Stimulated activated CD4-positive, alpha-beta T cell treated with anti-CD3 and anti-CD28 coated beads, Interleukin-15, amount 100 ng/mL, for 24 hours (primary cell): ENCODE results near the gene GLRA3.
A peak's percentile ranks its signal among the peaks of the same experiment; 100 is the strongest.
"Not testable (repeated sequence)": the region's sequence is repeated elsewhere in the genome, so short reads cannot be mapped to it uniquely, and the experiment has no call there.

Experiments used
- DNase-seq: peaks from one replicate; pipeline ENCODE4 v3.0.0-alpha.2; 2020

Gene GLRA3

DNA sequence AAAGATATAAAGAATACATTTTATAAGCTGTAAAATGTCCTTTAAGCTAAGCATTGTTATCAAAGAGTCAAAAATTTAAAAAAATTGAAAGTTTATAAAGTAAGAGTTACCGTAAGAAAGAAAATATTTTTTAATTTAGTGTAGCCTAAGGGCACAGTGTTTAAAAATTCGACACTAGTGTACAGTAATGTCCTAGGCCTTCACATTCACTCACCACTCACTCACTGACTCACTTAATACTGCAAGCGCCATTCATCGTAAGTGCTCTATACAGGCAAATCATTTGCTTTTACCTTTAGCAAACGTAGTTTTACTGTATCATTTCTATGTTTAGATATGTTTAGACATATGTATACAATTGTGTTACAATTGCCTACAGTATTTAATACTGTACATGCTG, 20.2 kb downstream of the GLRA3 start:
- DNase-seq: no peak

GRCh38 chr4:174808119-174808518, 20.9 kb downstream of the GLRA3 start:
- no peak for DNase-seq

DNA sequence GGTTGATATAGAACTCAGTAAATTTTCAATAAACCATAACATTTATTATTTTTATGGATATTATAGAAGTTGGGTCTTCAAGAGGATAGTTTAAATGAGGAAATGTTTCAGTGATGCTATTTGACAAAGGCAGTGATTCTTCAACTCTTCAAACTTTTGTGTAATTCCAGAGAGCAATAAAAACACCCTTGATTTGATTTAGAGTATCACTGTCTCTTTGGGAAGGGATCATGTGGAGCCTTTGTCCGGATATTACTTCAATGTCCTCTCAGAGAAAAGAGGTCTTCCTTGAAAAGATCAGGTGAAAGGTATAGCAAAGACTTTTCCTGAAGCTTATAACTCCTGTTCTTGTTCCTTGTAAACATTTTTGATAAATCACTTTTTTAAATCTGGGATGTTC, 23.3 kb downstream of the GLRA3 start:
- no peak for DNase-seq

GRCh38 chr4:174794543-174795094, 34.4 kb downstream of the GLRA3 start:
- DNase-seq: no peak

GRCh38 chr4:174789657-174790056, 39.4 kb downstream of the GLRA3 start:
- no peak for DNase-seq

DNA sequence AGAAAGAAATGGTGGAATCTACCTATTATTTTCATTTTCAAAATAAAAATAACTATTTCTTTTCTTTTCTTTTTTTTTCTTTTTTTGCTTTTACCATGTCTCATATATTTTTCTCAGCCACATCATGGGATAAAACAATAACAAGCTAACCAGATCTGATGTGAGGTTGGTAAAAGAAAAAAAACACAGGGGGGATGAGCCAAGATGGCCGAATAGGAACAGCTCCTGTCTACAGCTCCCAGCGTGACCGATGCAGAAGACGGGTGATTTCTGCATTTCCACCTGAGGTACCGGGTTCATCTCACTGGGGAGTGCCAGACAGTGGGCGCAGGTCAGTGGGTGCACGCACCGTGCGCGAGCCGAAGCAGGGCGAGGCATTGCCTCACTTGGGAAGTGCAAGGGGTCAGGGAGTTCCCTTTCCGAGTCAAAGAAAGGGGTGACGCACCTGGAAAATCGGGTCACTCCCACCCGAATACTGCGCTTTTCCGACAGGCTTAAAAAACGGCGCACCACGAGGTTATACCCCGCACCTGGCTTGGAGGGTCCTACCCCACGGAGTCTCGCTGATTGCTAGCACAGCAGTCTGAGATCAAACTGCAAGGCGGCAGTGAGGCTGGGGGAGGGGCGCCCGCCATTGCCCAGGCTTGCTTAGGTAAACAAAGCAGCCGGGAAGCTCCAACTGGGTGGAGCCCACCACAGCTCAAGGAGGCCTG, 50.6 kb downstream of the GLRA3 start:
- not testable (repeated sequence) for DNase-seq

GRCh38 chr4:174775366-174775765, 53.7 kb downstream of the GLRA3 start:
- no peak for DNase-seq

GRCh38 chr4:174764105-174764729, 64.8 kb downstream of the GLRA3 start:
- no peak for DNase-seq

DNA sequence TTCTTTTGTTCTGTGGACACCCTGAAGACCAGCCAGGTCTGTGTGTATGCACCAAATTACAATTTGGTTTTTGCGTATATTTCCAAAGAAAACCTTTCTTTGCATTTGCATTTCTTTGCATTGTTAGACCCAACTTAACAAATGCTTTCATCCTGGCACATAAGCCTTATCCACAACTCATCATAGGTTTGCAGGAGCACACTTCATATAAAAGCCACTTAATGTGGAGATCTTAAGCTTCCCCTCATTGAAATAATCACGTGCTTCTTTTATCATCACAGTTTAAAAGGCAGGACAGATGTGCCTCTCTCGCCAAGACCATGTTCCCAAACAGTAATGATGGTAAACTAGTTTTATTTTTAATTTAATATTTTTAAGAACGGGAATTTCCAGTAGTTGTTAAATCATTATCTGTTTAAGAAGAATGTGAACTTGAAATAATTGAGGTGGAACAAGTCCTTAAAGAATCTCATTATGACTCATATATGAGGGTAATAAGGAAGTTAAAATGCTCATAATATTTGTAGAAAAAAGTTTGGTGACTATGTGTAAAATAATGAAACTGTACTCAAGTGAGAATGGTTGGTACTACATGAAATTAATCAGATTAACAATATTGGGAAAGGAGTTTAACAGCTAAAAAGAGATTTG, 65.5 kb downstream of the GLRA3 start:
- no peak for DNase-seq

- DNase-seq: no peak
These were observed 67.6 kb downstream of the GLRA3 start for GRCh38 chr4:174761451-174761850.

- no peak for DNase-seq
These were observed 71.3 kb downstream of the GLRA3 start for GRCh38 chr4:174757736-174758135.

GRCh38 chr4:174753021-174753420, 76.0 kb downstream of the GLRA3 start:
- no peak for DNase-seq

DNA sequence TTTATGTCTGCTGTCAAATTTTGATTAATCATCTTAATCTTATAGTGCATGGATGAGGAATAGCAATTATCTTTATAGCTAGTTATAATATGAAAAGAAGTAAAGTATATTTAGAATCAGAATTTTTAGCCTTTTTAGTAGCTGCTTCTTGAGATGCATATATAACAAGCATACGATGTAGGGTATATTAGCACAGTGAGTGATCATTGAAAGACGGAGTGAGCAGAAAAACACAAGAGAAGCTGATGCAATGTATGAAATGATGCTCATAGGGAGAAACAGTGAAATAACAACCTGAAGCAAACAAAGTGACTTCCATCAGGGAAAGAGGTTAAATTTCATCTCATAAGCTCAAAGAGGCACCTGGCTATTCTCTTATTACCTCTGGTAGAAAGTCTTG, 77.0 kb downstream of the GLRA3 start:
- DNase-seq: no peak

GRCh38 chr4:174749091-174749490, 80.0 kb downstream of the GLRA3 start:
- DNase-seq: no peak

DNA sequence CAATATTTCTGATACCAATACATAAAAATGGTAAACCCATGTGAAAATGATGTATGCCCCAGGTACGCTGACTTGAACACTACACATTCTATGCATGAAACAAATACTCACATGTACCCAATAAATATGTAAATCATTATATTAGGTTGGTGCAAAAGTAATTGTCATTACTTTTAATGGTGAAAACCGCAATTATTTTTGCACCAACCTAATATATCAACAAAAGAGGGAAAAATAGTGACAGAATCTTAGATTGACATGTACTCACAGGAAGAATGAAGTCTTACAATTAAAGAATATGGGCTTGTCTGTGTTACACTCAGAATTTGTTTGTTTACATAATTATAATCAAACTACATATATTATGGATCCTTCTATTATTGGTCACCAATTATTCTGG, 82.3 kb downstream of the GLRA3 start:
- no peak for DNase-seq

- no peak for DNase-seq
These were observed 86.5 kb downstream of the GLRA3 start for GRCh38 chr4:174742561-174742960.

DNA sequence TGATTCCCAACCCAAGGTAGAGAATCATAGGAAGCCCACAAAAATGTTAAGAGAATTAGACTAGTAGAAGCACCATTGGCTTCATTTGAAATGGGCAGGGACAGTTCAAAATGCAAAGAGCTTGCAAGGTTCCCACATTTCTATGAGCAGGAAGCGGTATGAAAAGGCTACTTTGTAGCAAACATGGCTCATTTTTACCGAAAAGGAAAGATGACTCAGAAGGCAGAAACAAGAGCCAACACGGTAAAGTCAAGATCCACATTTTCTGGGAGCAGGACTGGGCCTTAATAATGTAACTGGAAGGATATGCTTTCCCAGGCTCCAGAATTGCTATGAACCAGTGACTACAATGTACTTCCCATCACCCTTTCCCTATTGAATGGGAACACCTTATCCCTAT, 89.5 kb downstream of the GLRA3 start:
- no peak for DNase-seq

- DNase-seq: no peak
These were observed 94.9 kb downstream of the GLRA3 start for GRCh38 chr4:174734181-174734580.

- DNase-seq: no peak
These were observed 111.2 kb downstream of the GLRA3 start for GRCh38 chr4:174717828-174718227.

GRCh38 chr4:174716986-174717770, 111.9 kb downstream of the GLRA3 start:
- no peak for DNase-seq

DNA sequence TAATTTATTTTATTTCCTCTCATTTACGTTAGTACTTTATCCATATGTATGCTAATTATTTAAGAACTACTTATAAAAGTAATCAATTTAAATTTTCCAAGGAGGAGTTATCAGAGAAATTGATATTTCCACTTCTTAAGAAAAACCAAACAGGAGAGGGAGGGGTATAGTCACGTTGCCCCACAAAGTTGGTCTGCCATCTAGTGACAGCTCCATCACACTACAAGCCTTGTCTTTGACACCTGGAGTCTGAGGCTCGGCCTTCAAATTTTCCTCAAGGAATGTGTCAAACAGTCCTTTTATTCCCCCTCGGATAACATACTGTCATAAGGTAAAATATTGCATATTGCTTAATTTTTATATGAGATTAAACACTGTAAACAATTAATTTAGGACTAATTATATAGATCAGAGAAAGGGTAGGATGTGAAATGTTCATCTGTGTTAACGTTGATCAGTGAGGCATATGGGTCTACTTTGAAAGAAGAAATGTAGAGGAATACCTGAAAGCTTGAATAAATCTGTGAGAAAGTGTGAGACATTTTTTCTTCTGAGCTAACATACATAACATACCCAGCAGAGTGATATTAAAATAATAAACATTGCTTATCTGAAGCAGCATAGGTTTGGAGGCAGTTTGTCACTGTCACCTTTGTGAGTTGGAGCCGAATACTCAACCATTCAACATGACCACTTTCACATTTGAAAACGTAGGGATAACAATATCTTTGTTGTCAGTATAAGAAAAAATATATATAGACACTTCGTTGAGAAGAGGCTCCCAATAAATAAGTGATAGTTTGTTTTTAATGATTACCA, 114.4 kb downstream of the GLRA3 start:
- DNase-seq: peak; percentile 19

- no peak for DNase-seq
These were observed 115.2 kb downstream of the GLRA3 start for GRCh38 chr4:174713821-174714220.
